GM23338 (cell line): Measurements from ENCODE around the gene RGS16. TPM values are rescaled to one million over a fixed set of nuclear protein-coding genes. Genes with fewer than 3 reads are reported as not detected.

Source experiments
- ATAC-seq: fragments of 200-7000 bp; cut with Tn5 transposase; 3 replicates; pipeline ENCODE4 v1.9.1; 2020
- DNase-seq: peaks from one replicate; pipeline ENCODE4 v3.0.0-alpha.2; 2015; ENCODE audit warnings: low spot score
- H2AFZ ChIP-seq: fragments of 200-600 bp; sonication (generic); 2 replicates; pipeline ENCODE4 v1.8.0; 2016; ENCODE audit warnings: antibody characterized with exemption, mild to moderate bottlenecking, moderate library complexity
- H3F3A ChIP-seq: fragments of 200-600 bp; sonication (generic); replicated peaks from 2 replicates; pipeline ENCODE4 v1.8.0; 2017; ENCODE audit warnings: antibody characterized with exemption, mixed run types, low read depth
- H3K27ac ChIP-seq: fragments of 200-600 bp; sonication (generic); 2 replicates; pipeline ENCODE4 v1.6.1; 2016; ENCODE audit warnings: low read depth
- H3K27me3 ChIP-seq: fragments of 200-600 bp; sonication (generic); 2 replicates; pipeline ENCODE4 v1.8.0; 2016; ENCODE audit warnings: mild to moderate bottlenecking, mixed run types, moderate library complexity; ENCODE audit not compliant: insufficient read depth
- H3K36me3 ChIP-seq: fragments of 200-600 bp; sonication (generic); 2 replicates; pipeline ENCODE4 v1.8.0; 2016; ENCODE audit warnings: mild to moderate bottlenecking; ENCODE audit not compliant: insufficient read depth
- H3K4me1 ChIP-seq: fragments of 200-600 bp; sonication (generic); 2 replicates; pipeline ENCODE4 v1.8.0; 2016; ENCODE audit warnings: mild to moderate bottlenecking, moderate library complexity; ENCODE audit not compliant: insufficient read depth
- H3K4me2 ChIP-seq: fragments of 200-600 bp; sonication (generic); 2 replicates; pipeline ENCODE4 v1.7.1; 2017; ENCODE audit warnings: mixed run types
- H3K4me3 ChIP-seq: fragments of 200-600 bp; sonication (generic); 2 replicates; pipeline ENCODE4 v1.6.1; 2016; ENCODE audit warnings: mixed run types
- H3K79me2 ChIP-seq: fragments of 200-600 bp; sonication (generic); replicated peaks from 2 replicates; pipeline ENCODE4 v1.8.0; 2017; ENCODE audit warnings: mild to moderate bottlenecking; ENCODE audit not compliant: insufficient read depth
- H3K9me2 ChIP-seq: fragments of 200-600 bp; sonication (generic); 2 replicates; pipeline ENCODE4 v1.8.0; 2017; ENCODE audit not compliant: insufficient read depth
- H4K20me1 ChIP-seq: fragments of 200-600 bp; sonication (generic); replicated peaks from 2 replicates; pipeline ENCODE4 v1.8.0; 2017; ENCODE audit warnings: mild to moderate bottlenecking; ENCODE audit not compliant: insufficient read depth
- H3K27ac Mint-ChIP-seq: 2 replicates; pipeline ENCODE4 v1.8.0; 2020; ENCODE audit warnings: inconsistent platforms, mild to moderate bottlenecking, moderate library complexity, mixed read lengths
- H3K27me3 Mint-ChIP-seq: 3 replicates; pipeline ENCODE4 v1.8.0; 2022; ENCODE audit warnings: low read depth, mild to moderate bottlenecking, moderate library complexity, mixed read lengths, inconsistent platforms; ENCODE audit not compliant: insufficient read depth, poor library complexity
- H3K36me3 Mint-ChIP-seq: 3 replicates; pipeline ENCODE4 v1.8.0; 2021; ENCODE audit warnings: low read depth, mild to moderate bottlenecking, inconsistent platforms, moderate library complexity, mixed read lengths
- H3K4me1 Mint-ChIP-seq: 3 replicates; pipeline ENCODE4 v1.8.0; 2020; ENCODE audit warnings: mild to moderate bottlenecking, inconsistent platforms, mixed read lengths
- H3K4me3 Mint-ChIP-seq: 3 replicates; pipeline ENCODE4 v1.8.0; 2021; ENCODE audit warnings: moderate library complexity, mild to moderate bottlenecking, inconsistent platforms, mixed read lengths
- H3K9me3 Mint-ChIP-seq: 3 replicates; pipeline ENCODE4 v1.8.0; 2020; ENCODE audit warnings: moderate library complexity, mild to moderate bottlenecking, inconsistent platforms, mixed read lengths
- CREB1 ChIP-seq: fragments of 250-450 bp; sonication (Bioruptor Pico); IDR thresholded peaks from 2 replicates; pipeline ENCODE4 v1.5.0; 2020; ENCODE audit warnings: low read depth, mild to moderate bottlenecking, moderate library complexity
- CTCF ChIP-seq, 2 experiments: fragments of 200-600 bp in 1 of 2; sonication (generic) in 1 of 2; conservative IDR thresholded peaks; 2 replicates each; pipeline versions ENCODE4 v1.5.1 to v1.6.1; 2016 to 2017; ENCODE audit warnings: antibody characterized with exemption in 2 of 2, low read depth in 2 of 2, mild to moderate bottlenecking in 2 of 2, moderate library complexity in 1 of 2
- ETS1 ChIP-seq: IDR thresholded peaks from 2 replicates; pipeline ENCODE4 v1.6.1; 2016; ENCODE audit warnings: antibody characterized with exemption
- EZH2phosphoT487 ChIP-seq: fragments of 200-600 bp; sonication (generic); IDR thresholded peaks from one replicate; pipeline ENCODE4 v1.8.1; 2018; ENCODE audit warnings: antibody characterized with exemption; ENCODE audit not compliant: unreplicated experiment
- JUNB ChIP-seq: IDR thresholded peaks from one replicate; pipeline ENCODE4 v1.6.1; 2016; ENCODE audit warnings: antibody characterized with exemption; ENCODE audit not compliant: unreplicated experiment
- NANOG ChIP-seq: IDR thresholded peaks from 2 replicates; pipeline ENCODE4 v1.6.1; 2016; ENCODE audit warnings: antibody characterized with exemption, borderline replicate concordance
- POLR2AphosphoS5 ChIP-seq: IDR thresholded peaks from 2 replicates; pipeline ENCODE4 v1.6.1; 2016; ENCODE audit warnings: antibody characterized with exemption, low read depth
- REST ChIP-seq: IDR thresholded peaks from one replicate; pipeline ENCODE4 v1.6.1; 2018; ENCODE audit warnings: antibody characterized with exemption; ENCODE audit not compliant: unreplicated experiment
- STAT1 ChIP-seq: IDR thresholded peaks from one replicate; pipeline ENCODE4 v1.6.1; 2016; ENCODE audit warnings: antibody characterized with exemption; ENCODE audit not compliant: unreplicated experiment
- ZNF114 ChIP-seq: fragments of 250-450 bp; sonication (Bioruptor Pico); IDR thresholded peaks from 2 replicates; pipeline ENCODE4 v1.5.0; 2020; ENCODE audit warnings: mild to moderate bottlenecking, moderate library complexity
- ZNF331 ChIP-seq: fragments of 250-450 bp; sonication (Bioruptor Pico); IDR thresholded peaks from 2 replicates; pipeline ENCODE4 v1.5.0; 2020; ENCODE audit warnings: low read depth, mild to moderate bottlenecking, moderate library complexity
- ZNF462 ChIP-seq: fragments of 250-450 bp; sonication (Bioruptor Pico); IDR thresholded peaks from 2 replicates; pipeline ENCODE4 v1.5.0; 2020; ENCODE audit warnings: mild to moderate bottlenecking, moderate library complexity
- polyA plus RNA-seq: library from polyadenylated mRNA; unstranded; fragments of >200 nt; fragmentation: Nextera tagmentation; extraction: Ambion mirVana; gene quantifications from 2 replicates; pipeline ENCODE4 v1.2.1, GENCODE V29; 2016
- total RNA-seq: library from RNA; depleted of rRNA; stranded (reverse); fragments of >200 nt; shearing (Covaris generic); gene quantifications from 2 replicates; pipeline ENCODE4 v1.2.3, GENCODE V29; 2014

The RGS16 gene
- total and polyA plus RNA-seq, 2 experiments from 2014 or later: 15.4 to 31.6 TPM

DNA sequence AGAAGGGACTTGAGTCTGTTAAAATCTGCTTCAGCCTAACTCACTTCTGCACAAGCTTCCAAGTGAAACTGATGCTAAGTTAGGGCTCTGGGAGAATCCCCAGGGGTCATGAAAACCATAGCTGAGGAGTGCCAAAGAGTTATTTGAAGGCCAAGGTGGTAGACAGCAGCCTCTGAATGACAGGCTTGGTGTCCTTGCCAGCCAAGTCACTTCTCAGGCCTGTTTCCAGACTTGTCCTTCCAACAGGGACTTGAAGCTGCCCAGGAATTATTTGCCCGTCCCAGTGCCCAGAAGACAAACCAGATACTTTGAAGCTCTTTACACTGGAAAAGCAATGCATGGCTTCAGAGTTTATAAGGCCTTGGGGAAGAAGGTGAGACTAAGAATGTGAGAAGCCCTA, 48.7 kb downstream of the RGS16 start:
- H3K4me3 Mint-ChIP-seq: no peak overlapping the region
- peaks cover 7% of the 10 kb centered on the region; the same call in 2 of the 3 replicates for H3K9me3 Mint-ChIP-seq
- no peak for DNase-seq
- ATAC-seq: no peak
- Histone ChIP-seq H3K27ac (no peak overlapping the region), H3K4me3 (no peak overlapping the region), H3K4me2 (no peak overlapping the region), H4K20me1 (no peaks in the 10 kb centered on the region), H3K79me2 (no peaks in the 10 kb centered on the region), H2AFZ (no peak overlapping the region), H3K9me2 (peaks cover 4% of the 10 kb centered on the region; the same call in 1 of the 2 replicates), H3K4me1 (no peaks in the 10 kb centered on the region), H3F3A (no peaks in the 10 kb centered on the region), H3K27me3 (no peaks in the 10 kb centered on the region), H3K36me3 (no peaks in the 10 kb centered on the region)
- no peaks in the 10 kb centered on the region for H3K4me1 Mint-ChIP-seq
- no peaks in the 10 kb centered on the region for H3K27me3 Mint-ChIP-seq
- no peak overlapping the region for H3K27ac Mint-ChIP-seq
- TF ChIP-seq ZNF331 (CRISPR knock-in tag): no peak
- TF ChIP-seq REST: no peak
- TF ChIP-seq CTCF (conservative IDR thresholded peaks at IDR 0.05; ENCODE audit: low read depth in 2 of 2): no peak
- no peak for TF ChIP-seq NANOG
- TF ChIP-seq ETS1: no peak
- TF ChIP-seq POLR2AphosphoS5: no peak
- no peak for TF ChIP-seq JUNB
- no peak for TF ChIP-seq ZNF462 (CRISPR knock-in tag)
- no peak for TF ChIP-seq ZNF114 (CRISPR knock-in tag)
- TF ChIP-seq STAT1: no peak
- TF ChIP-seq EZH2phosphoT487: no peak
- TF ChIP-seq CREB1 (CRISPR knock-in tag): no peak
- H3K36me3 Mint-ChIP-seq: 0 out of 3 replicates have a peak, but pooled peaks cover 2% of the 10 kb centered on the region
